COLO829 (cell line): Measurements from ENCODE around the gene KRTAP2-3.
A peak's percentile ranks its signal among the peaks of the same experiment; 100 is the strongest.
"Not testable (repeated sequence)": the region's sequence is repeated elsewhere in the genome, so short reads cannot be mapped to it uniquely, and the experiment has no call there.

Experiments used
- DNase-seq: peaks from one replicate; pipeline ENCODE4 v3.0.0; 2012; ENCODE audit warnings: low spot score

KRTAP2-3 gene

GRCh38 chr17:41060052-41060604, at the start of gene KRTAP2-3:
TSS of gene KRTAP2-3 (minus strand) at chr17:41060114. CDS start at chr17:41060050, 64 bp downstream.
- peak; percentile 89 for DNase-seq

GRCh38 chr17:41108728-41109386, 48.9 kb upstream of the KRTAP2-3 start:
- not testable (repeated sequence) for DNase-seq

GRCh38 chr17:41107941-41108450, 48.1 kb upstream of the KRTAP2-3 start:
- DNase-seq = no peak

GRCh38 chr17:41105347-41105746, 45.4 kb upstream of the KRTAP2-3 start, which contains the start of gene KRTAP4-9:
TSS of gene KRTAP4-9 (plus strand) at chr17:41105389. CDS start at chr17:41105389, 0 bp downstream.
- not testable (repeated sequence) for DNase-seq

- not testable (repeated sequence) for DNase-seq
These were observed 44.6 kb upstream of the KRTAP2-3 start for GRCh38 chr17:41104386-41105038.

GRCh38 chr17:41103896-41104295, 44.0 kb upstream of the KRTAP2-3 start:
- no peak for DNase-seq

- no peak for DNase-seq
These were observed 41.8 kb upstream of the KRTAP2-3 start, which contains the start of gene KRTAP4-16 for GRCh38 chr17:41101586-41102259. TSS of gene KRTAP4-16 (minus strand) at chr17:41102209. CDS start at chr17:41102209, 0 bp downstream.

- not testable (repeated sequence) for DNase-seq
These were observed 40.0 kb upstream of the KRTAP2-3 start for GRCh38 chr17:41099682-41100480.

- no peak for DNase-seq
These were observed 38.6 kb upstream of the KRTAP2-3 start for GRCh38 chr17:41098481-41098880.

GRCh38 chr17:41098042-41098441, 38.1 kb upstream of the KRTAP2-3 start, which contains the start of gene KRTAP4-8:
TSS of gene KRTAP4-8 (minus strand) at chr17:41098142. CDS start at chr17:41098084, 58 bp downstream.
- DNase-seq = no peak

GRCh38 chr17:41096055-41096454, 36.1 kb upstream of the KRTAP2-3 start:
- DNase-seq = no peak

- not testable (repeated sequence) for DNase-seq
These were observed 28.9 kb upstream of the KRTAP2-3 start for GRCh38 chr17:41088760-41089352.

GRCh38 chr17:41084100-41084856, 24.4 kb upstream of the KRTAP2-3 start, which contains the start of gene KRTAP4-7:
TSS of gene KRTAP4-7 (plus strand) at chr17:41084150. CDS start at chr17:41084207, 57 bp downstream.
- DNase-seq = not testable (repeated sequence)

GRCh38 chr17:41083427-41083826, 23.5 kb upstream of the KRTAP2-3 start:
- DNase-seq = not testable (repeated sequence)

GRCh38 chr17:41082626-41083025, 22.7 kb upstream of the KRTAP2-3 start:
- peak; percentile 91 for DNase-seq

GRCh38 chr17:41076788-41077187, 16.9 kb upstream of the KRTAP2-3 start:
- no peak for DNase-seq

- DNase-seq = no peak
These were observed 13.8 kb upstream of the KRTAP2-3 start for GRCh38 chr17:41073676-41074075.

GRCh38 chr17:41071606-41072360, 11.9 kb upstream of the KRTAP2-3 start:
- no peak for DNase-seq

- no peak for DNase-seq
These were observed 9.1 kb upstream of the KRTAP2-3 start for GRCh38 chr17:41069031-41069430.
